CD14-positive monocyte (primary cell): ENCODE data around the gene RBM19. TPM values are rescaled to one million over a fixed set of nuclear protein-coding genes. Genes with fewer than 3 reads are reported as not detected.

Experiments
- DNase-seq, 3 donors: peaks; one replicate each; pipeline ENCODE4 v3.0.0-alpha.2; 2011 to 2022
- H2AFZ ChIP-seq: 2 replicates; pipeline ENCODE4 v1.6.0; 2012; ENCODE audit warnings: mild to moderate bottlenecking, low read depth, low read length, inconsistent platforms; ENCODE audit not compliant: insufficient read depth, poor library complexity, severe bottlenecking
- H3K27ac ChIP-seq, 2 donors: 1 replicate in 1 of 2; 2 replicates in 1 of 2; pipeline ENCODE4 v1.5.1; 2012 to 2013; ENCODE audit warnings: low read length in 2 of 2, control low read depth in 1 of 2, inconsistent platforms in 1 of 2, low read depth in 1 of 2, mild to moderate bottlenecking in 1 of 2
- H3K27me3 ChIP-seq, 2 donors: one replicate each; pipeline versions ENCODE4 v1.6.0 to v1.6.1; 2011 to 2013; ENCODE audit warnings: low read length in 2 of 2; ENCODE audit not compliant: control insufficient read depth in 2 of 2, insufficient read depth in 2 of 2
- H3K36me3 ChIP-seq, 2 donors: replicated peaks in 1 of 2; 1 replicate in 1 of 2; 2 replicates in 1 of 2; pipeline versions ENCODE4 v1.5.1 to v1.6.1; 2012 to 2013; ENCODE audit warnings: low read length in 2 of 2, control low read depth in 1 of 2, inconsistent platforms in 1 of 2, mild to moderate bottlenecking in 1 of 2; ENCODE audit not compliant: insufficient read depth in 2 of 2, control insufficient read depth in 1 of 2
- H3K4me1 ChIP-seq, 2 donors: 1 replicate in 1 of 2; 2 replicates in 1 of 2; pipeline versions ENCODE4 v1.5.1 to v1.6.1; 2012 to 2013; ENCODE audit warnings: low read length in 2 of 2, control low read depth in 1 of 2, inconsistent platforms in 1 of 2, mild to moderate bottlenecking in 1 of 2, moderate library complexity in 1 of 2; ENCODE audit not compliant: insufficient read depth in 2 of 2, control insufficient read depth in 1 of 2
- H3K4me2 ChIP-seq: replicated peaks from 2 replicates; pipeline ENCODE3; 2012; ENCODE audit warnings: low read length, moderate library complexity, mild to moderate bottlenecking; ENCODE audit not compliant: poor library complexity, severe bottlenecking; ENCODE audit errors: extremely low read depth
- H3K4me3 ChIP-seq, 3 experiments: fragments of 200-600 bp in 1 of 3; sonication (generic) in 1 of 3; replicated peaks in 1 of 3; 1 replicate in 2 of 3; 2 replicates in 1 of 3; pipeline ENCODE4 v1.5.1; 2011 to 2013; ENCODE audit warnings: low read length in 3 of 3, mild to moderate bottlenecking in 3 of 3, control low read depth in 2 of 3, low read depth in 2 of 3, inconsistent platforms in 1 of 3, moderate library complexity in 1 of 3
- H3K79me2 ChIP-seq: 2 replicates; pipeline ENCODE4 v1.6.0; 2012; ENCODE audit warnings: mild to moderate bottlenecking, control low read depth, inconsistent platforms, low read length, moderate library complexity; ENCODE audit not compliant: insufficient read depth
- H3K9ac ChIP-seq: 2 replicates; pipeline ENCODE4 v1.6.0; 2017; ENCODE audit warnings: low read length, mild to moderate bottlenecking; ENCODE audit not compliant: insufficient read depth, poor library complexity, severe bottlenecking
- H3K9me3 ChIP-seq, 2 donors: replicated peaks in 1 of 2; 1 replicate in 1 of 2; 2 replicates in 1 of 2; pipeline versions ENCODE4 v1.5.1 to v1.6.1; 2012 to 2013; ENCODE audit warnings: low read length in 2 of 2, control low read depth in 1 of 2; ENCODE audit not compliant: control insufficient read depth in 1 of 2, insufficient read depth in 1 of 2
- H4K20me1 ChIP-seq: 2 replicates; pipeline ENCODE4 v1.6.0; 2012; ENCODE audit warnings: mild to moderate bottlenecking, low read length, control low read depth, moderate library complexity; ENCODE audit not compliant: insufficient read depth
- H3K27ac Mint-ChIP-seq, 7 donors: one replicate each; pipeline ENCODE4 v1.8.0; 2020; ENCODE audit warnings: mild to moderate bottlenecking in 7 of 7, mixed read lengths in 7 of 7, moderate library complexity in 6 of 7, inconsistent platforms in 2 of 7
- H3K27me3 Mint-ChIP-seq, 3 donors: one replicate each; pipeline ENCODE4 v1.8.0; 2021 to 2022; ENCODE audit warnings: low read depth in 3 of 3, mild to moderate bottlenecking in 3 of 3, mixed read lengths in 3 of 3, moderate library complexity in 3 of 3, inconsistent platforms in 1 of 3
- H3K36me3 Mint-ChIP-seq, 2 donors: one replicate each; pipeline ENCODE4 v1.8.0; 2020; ENCODE audit warnings: mixed read lengths in 2 of 2, inconsistent platforms in 1 of 2, mild to moderate bottlenecking in 1 of 2
- H3K4me1 Mint-ChIP-seq: one replicate; pipeline ENCODE4 v1.8.0; 2020; ENCODE audit warnings: mild to moderate bottlenecking, mixed read lengths
- H3K4me3 Mint-ChIP-seq, 2 donors: one replicate each; pipeline ENCODE4 v1.8.0; 2020; ENCODE audit warnings: mild to moderate bottlenecking in 2 of 2, mixed read lengths in 2 of 2, moderate library complexity in 1 of 2
- H3K9me3 Mint-ChIP-seq, 7 donors: one replicate each; pipeline ENCODE4 v1.8.0; 2020 to 2022; ENCODE audit warnings: mixed read lengths in 7 of 7, mild to moderate bottlenecking in 6 of 7, moderate library complexity in 6 of 7, inconsistent platforms in 2 of 7
- CTCF ChIP-seq: fragments of 200-600 bp; IDR thresholded peaks from one replicate; pipeline ENCODE4 v1.8.0; 2022; ENCODE audit warnings: antibody characterized with exemption, mild to moderate bottlenecking
- WGBS: methylation state at CpG from one replicate; pipeline ENCODE4 v1.1.5; 2013; ENCODE audit warnings: missing lambda C conversion rate; ENCODE audit not compliant: insufficient coverage; 5-methylcytosine and 5-hydroxymethylcytosine counted together
- intact Hi-C, 2 donors: fragments of 100-400 bp; cut with micrococcal nuclease; formaldehyde crosslinking; loops; one replicate each; pipeline versions ENCODE4 v1.15.0 to v1.15.1; 2023
- polyA plus RNA-seq, 3 donors: library from polyadenylated mRNA; depleted of rRNA in 1 of 3; unstranded in 2 of 3; stranded (reverse) in 1 of 3; fragments of 300-500 nt in 2 of 3; fragments of >200 nt in 1 of 3; fragmentation: Illumina TruSeq in 2 of 3; gene quantifications; 1 replicate in 2 of 3; 2 replicates in 1 of 3; pipeline ENCODE4 v1.2.3, GENCODE V29; 2012 to 2021

Gene RBM19
- polyA plus RNA-seq, 3 donors = 2.1 to 30.4 (median 2.2) TPM

GRCh38 chr12:114015851-114016250, 49.7 kb upstream of the RBM19 start:
- Histone ChIP-seq H3K27me3 (no peaks in the 10 kb centered on the region), H2AFZ (no peak overlapping the region), H3K4me3 (no peak overlapping the region), H4K20me1 (no peaks in the 10 kb centered on the region), H3K79me2 (no peaks in the 10 kb centered on the region), H3K9ac (no peak overlapping the region), H3K27ac (no peak overlapping the region), H3K4me1 (no peaks in the 10 kb centered on the region), H3K9me3 (no peaks in the 10 kb centered on the region), H3K4me2 (no peak overlapping the region), H3K36me3 (no peaks in the 10 kb centered on the region)
- Mint-ChIP-seq H3K27ac (no peak overlapping the region), H3K4me3 (no peak overlapping the region), H3K36me3 (no peaks in the 10 kb centered on the region), H3K4me1 (no peaks in the 10 kb centered on the region), H3K9me3 (peaks cover 0 to 3% (median 0%) of the 10 kb centered on the region in 7 donors), H3K27me3 (peaks cover 8 to 12% (median 11%) of the 10 kb centered on the region in 3 donors)
- intact Hi-C loops = no loop called here
- no peak for TF ChIP-seq CTCF
- no peak for DNase-seq
- WGBS = 54% methylated on average over 4 of the region's 7 CpGs

GRCh38 chr12:114013575-114014345, 47.6 kb upstream of the RBM19 start:
- no peak overlapping the region for H3K4me3 ChIP-seq
- no peak overlapping the region for H3K9ac ChIP-seq
- no peak overlapping the region for H2AFZ ChIP-seq
- no peak overlapping the region for H3K4me3 Mint-ChIP-seq
- no peak overlapping the region for H3K27ac ChIP-seq
- H3K9me3 Mint-ChIP-seq = peaks cover 0 to 3% (median 0%) of the 10 kb centered on the region in 7 donors
- 0% methylated on average over 2 of the region's 6 CpGs for WGBS
- no peak for TF ChIP-seq CTCF
- no peak for DNase-seq
- no peak overlapping the region for H3K27ac Mint-ChIP-seq
- H3K36me3 Mint-ChIP-seq = no peaks in the 10 kb centered on the region
- no peak overlapping the region for H3K4me2 ChIP-seq
- no peaks in the 10 kb centered on the region for H3K4me1 Mint-ChIP-seq
- no peaks in the 10 kb centered on the region for H4K20me1 ChIP-seq
- peaks cover 7 to 12% (median 8%) of the 10 kb centered on the region in 3 donors for H3K27me3 Mint-ChIP-seq
- no peaks in the 10 kb centered on the region for H3K79me2 ChIP-seq
- intact Hi-C loops = no loop called here
- H3K36me3 ChIP-seq = no peaks in the 10 kb centered on the region
- no peaks in the 10 kb centered on the region for H3K27me3 ChIP-seq
- H3K4me1 ChIP-seq = no peaks in the 10 kb centered on the region
- no peaks in the 10 kb centered on the region for H3K9me3 ChIP-seq
